ENCODE data around the gene ABCC1.
"Not testable (repeated sequence)": the region's sequence is repeated elsewhere in the genome, so short reads cannot be mapped to it uniquely, and the experiment has no call there.

The ABCC1 gene

DNA sequence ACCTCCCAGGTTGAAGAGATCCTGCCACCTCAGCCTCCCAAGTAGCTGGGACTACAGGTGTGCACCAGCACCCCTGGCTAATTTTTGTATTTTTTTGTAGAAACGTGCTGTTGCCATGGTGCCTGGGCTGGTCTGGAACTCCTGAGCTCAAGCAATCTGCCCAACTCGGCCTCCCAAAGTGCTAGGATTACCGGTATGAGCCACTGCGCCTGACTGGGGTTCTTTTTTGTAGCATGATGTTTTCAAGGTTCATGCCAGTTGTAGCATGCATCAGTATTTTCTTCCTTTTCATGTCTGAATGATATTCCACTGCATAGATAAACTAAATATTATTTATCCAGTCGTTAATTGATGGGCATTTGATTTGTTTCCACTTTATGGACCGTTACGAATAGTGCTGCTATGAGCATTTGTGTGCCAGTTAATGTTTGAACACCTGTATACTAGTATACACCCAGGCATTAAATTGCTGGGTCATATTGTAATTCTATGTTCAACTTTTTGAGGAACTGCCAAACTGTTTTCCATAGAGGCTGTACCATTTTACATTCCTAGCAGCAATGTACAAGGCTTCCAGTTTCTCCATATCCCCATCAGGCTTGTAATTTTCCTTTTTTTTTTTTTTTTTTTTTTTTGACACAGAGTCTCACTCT, 36.2 kb upstream of the ABCC1 start:
- H3K27ac ChIP-seq: no peak overlapping the region
- TF ChIP-seq ZFX (IDR thresholded peaks at IDR 0.05): no peak
- TF ChIP-seq CTCF (conservative IDR thresholded peaks at IDR 0.05): no peak

DNA sequence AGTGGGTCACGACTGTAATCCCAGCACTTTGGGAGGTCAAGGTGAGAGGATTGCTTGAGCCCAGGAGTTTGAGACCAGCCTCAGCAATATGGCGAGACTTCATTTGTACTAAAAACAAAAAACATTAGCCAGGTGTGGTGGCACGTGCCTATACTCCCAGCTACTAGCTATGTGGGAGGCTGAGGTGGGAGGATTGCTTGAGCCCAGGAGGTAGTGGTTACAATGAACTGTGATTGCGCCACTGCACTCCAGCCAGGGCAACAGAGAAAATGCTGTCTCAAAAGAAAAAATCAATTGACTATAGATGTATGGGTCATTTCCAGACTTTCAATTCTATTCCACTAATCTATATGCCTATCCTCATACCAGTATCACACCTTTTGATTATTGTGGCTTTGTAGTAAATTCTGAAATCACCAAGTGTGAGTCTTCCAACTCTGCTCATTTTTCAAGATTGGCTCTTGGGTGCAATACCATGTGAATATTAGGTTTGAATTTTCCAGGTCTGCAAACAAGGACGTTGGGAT, 33.8 kb upstream of the ABCC1 start:
- no peak overlapping the region for H3K27ac ChIP-seq
- TF ChIP-seq ZFX (IDR thresholded peaks at IDR 0.05): no peak
- no peak for TF ChIP-seq CTCF (conservative IDR thresholded peaks at IDR 0.05)

GRCh38 chr16:15916323-15916722, 33.1 kb upstream of the ABCC1 start:
- TF ChIP-seq ZFX (IDR thresholded peaks at IDR 0.05) (no peak), CTCF (conservative IDR thresholded peaks at IDR 0.05) (no peak)
- no peak overlapping the region for H3K27ac ChIP-seq

GRCh38 chr16:15918314-15918713, 31.1 kb upstream of the ABCC1 start:
- H3K27ac ChIP-seq: not testable (repeated sequence)

- TF ChIP-seq ZFX (IDR thresholded peaks at IDR 0.05) (no peak), CTCF (conservative IDR thresholded peaks at IDR 0.05) (no peak)
- no peak overlapping the region for H3K27ac ChIP-seq
Measured at GRCh38 chr16:15919331-15919730, 30.1 kb upstream of the ABCC1 start.

GRCh38 chr16:15924996-15925395, 24.4 kb upstream of the ABCC1 start:
- H3K27ac ChIP-seq: no peak overlapping the region
- no peak for TF ChIP-seq CTCF (conservative IDR thresholded peaks at IDR 0.05)
- TF ChIP-seq ZFX (IDR thresholded peaks at IDR 0.05): no peak

DNA sequence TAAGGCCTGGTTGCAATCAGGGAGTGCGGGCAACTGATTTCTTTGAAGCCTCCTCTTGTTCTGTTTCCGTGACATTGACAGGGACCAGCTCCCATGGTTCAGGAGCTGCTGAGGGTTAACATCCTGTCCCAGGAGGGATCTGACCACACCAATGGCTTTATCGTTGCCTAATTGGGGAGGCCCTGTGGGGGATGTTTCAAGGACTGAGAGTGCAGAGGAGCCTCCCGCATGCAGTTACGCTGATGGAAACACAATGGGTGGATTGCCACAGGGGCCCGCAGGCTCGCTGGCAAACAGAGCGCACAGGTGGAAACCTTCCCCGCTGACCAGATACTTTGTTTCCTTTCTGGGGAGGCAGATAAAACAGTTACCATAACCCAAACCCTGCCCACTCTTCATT, 23.8 kb upstream of the ABCC1 start:
- H3K27ac ChIP-seq: no peak overlapping the region
- TF ChIP-seq CTCF (conservative IDR thresholded peaks at IDR 0.05): no peak
- TF ChIP-seq ZFX (IDR thresholded peaks at IDR 0.05): no peak
